Stimulated activated CD8-positive, alpha-beta memory T cell treated with anti-CD3 and anti-CD28 coated beads, Interleukin-2, amount 100 ng/mL, for 48 hours (primary cell): ENCODE measurements around the gene GPC4.
"Not testable (repeated sequence)": the region's sequence is repeated elsewhere in the genome, so short reads cannot be mapped to it uniquely, and the experiment has no call there.

Experiments
- DNase-seq, 2 donors: peaks; one replicate each; pipeline ENCODE4 v3.0.0-alpha.2; 2020; ENCODE audit warnings: low read depth in 2 of 2

GPC4 gene

DNA sequence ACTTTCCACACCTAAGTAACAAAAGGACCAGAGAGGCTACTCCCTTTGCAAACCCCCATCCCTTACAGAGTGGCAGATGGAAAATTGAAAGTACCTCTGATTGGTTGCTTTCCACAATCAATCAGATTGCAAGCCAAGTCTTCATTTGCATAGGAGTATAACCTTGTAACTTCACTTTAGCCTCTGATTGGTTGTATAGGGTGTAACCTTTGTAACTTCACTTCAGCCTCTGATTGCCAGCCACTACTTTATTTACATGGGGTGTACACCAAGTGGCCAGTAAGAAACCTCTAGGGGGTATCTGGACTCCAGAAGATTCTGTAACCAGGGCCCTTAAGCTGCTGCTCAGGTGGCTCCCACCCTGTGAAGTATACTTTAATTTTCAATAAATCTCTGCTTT lies 48.6 kb downstream of the GPC4 start:
- no peak for DNase-seq

DNA sequence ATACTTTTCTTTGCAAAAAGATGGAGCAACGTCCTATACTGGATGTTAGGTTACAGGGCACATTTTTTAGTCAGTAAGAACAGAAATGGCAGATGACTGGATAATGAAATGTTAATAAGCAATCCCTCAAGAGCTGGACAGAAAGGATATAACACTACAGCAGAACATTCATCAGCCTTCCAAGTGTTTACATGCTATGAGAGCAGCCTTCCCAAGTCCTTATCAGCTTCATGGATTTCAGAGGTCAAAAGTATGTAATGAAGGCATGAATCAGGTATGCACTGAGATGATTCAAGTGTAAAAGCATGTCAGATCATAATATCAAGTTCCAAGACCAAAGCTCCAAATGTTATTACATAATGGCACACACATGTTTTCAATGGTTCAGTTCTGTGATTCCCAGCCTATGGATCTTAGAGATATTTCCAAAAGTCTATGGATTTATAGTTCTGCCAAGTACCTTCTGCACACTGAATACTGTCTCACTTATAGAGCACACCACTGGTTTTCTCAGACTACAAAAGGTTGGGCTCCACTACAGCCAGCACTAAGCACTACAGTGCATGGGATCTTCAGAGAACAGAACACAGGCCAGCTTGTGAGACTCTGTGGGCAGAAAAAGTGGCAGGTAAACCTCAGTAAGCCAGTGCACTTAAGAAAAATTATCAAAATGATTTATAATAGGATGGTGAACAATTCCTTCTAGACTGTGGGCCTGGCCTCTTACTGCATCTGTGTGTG lies 49.2 kb downstream of the GPC4 start:
- DNase-seq, result no peak

DNA sequence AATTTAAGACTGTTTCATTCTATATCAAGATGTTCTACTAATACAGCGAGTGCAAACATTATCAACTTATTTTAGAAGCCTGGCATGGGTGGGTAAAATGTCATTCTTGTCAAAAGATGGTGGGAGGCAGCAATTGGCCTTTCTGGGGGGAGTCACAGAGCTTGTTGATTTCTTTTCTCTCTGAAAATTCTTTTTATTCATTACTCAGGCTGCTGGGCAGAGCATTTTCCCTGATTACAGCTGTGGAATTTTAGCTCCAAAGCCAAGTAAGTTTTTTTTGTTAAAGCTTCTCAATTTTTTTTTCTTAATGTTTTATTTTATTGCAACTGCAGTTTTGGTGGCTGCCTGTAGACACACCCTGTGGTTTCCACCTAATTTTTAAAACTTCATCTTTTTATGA lies 50.4 kb downstream of the GPC4 start:
- no peak for DNase-seq

DNA sequence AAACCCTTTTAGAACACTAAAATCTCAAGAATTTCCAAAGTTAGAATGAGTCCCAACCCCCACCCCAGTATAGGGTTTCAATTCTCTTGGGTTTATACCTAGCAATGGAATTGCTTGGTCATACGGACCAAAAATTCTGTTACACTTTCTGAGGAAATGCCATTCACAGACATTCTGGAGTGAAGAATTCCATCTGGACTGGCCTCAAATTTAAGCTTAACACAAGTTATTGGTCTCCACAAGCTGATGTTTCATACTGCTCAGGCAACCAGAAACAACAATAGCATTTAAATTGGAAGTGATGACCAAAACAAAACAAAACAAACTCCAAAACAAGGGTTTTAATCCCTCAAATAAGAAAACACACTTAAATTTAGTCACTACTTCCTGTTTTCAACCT lies 51.1 kb downstream of the GPC4 start:
- no peak for DNase-seq

DNA sequence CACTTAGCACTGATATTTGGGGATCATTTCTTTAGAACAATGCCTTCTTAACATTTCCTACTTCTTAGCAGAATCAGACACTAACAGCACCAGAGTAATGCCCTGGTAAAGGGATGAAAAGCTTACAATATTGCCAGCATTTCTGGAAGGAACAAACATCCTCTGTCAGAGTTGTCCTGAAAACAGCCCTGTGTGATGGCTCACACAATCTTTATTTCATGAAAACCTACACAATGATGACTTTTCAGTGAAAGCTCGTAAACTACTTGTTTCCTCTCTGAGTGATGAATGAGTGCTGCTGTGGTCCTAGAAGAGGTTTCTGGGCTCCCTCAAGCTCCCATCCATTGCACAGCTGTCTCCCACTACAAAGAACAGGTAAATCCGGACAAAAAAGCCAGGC lies 52.8 kb downstream of the GPC4 start:
- DNase-seq, result no peak

DNA sequence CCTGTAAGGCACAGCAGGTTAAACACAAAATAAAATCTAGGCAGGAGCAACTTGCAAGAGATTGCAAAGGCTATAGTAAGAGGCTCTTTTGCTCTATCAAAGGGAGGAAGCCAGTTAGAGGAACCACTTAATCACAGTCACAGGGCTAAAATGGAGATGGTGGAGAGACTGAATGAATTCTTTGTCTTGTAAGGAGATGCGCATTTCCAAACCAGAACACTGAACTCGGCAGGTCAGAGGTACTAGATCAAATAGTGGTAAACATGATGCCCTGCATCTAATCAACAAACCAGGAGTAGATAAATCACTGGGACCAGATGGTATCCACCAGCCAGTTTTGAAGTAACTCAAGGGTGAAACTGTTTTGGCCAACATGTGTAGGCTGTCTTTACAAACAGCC lies 55.8 kb downstream of the GPC4 start:
- no peak for DNase-seq

DNA sequence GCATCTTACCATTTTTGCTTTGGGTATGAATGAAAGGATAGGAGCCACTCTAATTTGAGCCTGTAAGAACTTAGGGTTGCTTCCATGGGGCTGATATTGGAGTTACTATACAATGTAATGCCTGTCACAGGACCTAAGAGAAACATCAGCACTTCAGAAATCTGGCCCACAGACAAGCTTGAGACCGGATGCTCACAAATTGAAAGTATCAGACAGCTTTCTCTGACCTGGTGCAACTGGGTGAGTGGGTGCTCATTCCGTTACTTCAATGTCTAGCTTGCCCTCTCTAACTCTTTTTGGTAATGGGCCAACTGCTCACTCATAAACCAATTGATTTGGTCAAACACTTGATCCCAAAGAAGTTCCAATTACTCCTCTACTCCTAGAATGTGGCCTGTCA lies 62.1 kb downstream of the GPC4 start:
- no peak for DNase-seq

DNA sequence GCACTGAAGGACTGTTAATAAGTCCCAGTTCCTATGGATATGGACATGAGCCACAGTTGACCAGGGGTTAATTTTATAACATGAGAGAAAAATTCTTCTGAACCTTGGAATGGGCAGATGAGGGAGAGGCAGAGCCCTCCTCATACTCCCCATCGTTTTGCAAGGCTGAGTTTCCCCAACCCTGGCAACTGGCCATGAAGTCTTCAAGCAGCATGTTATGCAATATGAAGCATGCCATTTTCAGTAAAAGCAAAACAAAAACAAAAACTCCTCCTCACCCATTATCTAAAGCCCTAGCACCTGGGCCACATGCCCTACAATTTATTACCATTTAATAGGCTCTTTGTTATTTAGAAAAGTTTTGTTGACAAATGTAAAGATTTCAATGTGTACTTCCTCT lies 64.5 kb downstream of the GPC4 start:
- DNase-seq, result no peak

DNA sequence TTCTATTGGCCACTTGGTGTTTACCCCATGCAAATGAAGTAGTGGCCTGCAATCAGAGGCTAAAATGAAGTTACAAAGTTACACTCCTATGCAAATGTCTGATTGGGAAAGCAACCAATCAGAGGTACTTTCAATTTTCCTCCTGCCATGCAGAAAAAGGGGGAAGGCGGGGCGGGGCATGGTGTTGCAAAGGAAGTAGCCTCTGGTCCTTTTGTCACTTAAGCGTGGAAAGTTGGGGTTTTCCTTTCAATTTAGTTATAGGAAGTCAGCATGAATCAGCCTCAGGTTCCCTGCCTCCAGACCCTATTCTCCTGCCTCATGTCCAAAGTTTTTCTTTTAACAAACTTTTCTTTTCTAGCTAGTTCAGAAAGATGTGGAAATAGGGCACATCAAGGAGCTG lies 69.3 kb downstream of the GPC4 start:
- DNase-seq, result no peak

DNA sequence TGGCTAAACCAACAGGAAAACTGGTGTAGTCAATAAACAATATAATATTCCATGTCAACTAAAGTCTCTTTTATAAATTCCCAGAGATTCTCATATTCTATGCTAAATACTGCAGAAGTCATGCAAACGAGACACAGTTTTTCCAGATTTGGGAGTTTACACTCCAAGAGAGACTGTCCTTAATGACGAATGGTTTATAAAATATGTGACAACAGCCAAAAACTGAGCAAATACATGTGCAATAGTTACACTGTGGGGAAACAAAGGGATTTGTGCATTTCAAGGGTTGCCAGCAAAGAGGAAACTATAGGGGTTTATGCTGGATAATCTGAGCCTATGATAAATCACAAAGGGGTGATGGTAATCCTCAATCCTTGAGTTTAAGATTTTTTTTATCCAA lies 75.7 kb downstream of the GPC4 start:
- DNase-seq, result no peak

DNA sequence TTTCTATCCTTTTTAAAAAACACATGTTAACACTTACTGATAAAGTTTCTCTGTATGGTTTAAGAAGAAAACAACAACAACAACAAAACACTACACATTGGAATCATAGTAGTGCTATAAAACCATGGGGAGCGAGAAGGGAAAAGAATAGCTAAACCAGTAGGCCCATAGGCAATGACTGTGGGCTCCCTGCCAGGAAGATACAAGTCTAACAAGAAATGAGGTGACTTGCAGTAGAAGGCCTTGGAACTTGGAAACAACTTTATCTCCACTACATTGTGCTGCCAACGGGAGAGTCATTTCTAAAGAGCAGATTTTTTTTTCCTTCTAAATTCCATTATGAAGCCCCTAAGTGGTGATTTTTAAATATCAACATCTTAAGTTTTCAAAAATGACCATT lies 78.0 kb downstream of the GPC4 start:
- no peak for DNase-seq

DNA sequence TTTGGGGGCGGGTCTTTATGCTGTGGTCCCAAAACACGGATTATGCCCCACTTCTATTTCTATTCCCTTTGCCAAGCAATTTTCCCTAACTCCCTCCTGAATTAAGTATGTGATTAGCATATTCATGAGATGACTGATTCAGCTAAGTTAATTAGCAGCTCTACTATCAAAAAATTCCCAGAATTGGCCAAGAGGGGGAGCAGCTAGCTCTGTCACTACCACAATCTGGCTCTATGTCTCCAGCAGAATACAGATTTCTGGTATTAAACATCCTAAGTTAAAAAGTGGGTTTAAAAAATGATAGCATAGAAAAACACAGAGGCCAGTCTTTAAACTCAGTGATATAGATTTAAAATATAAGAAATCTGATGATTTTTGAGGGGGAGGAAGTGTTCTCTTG lies 80.3 kb downstream of the GPC4 start:
- DNase-seq, result no peak

DNA sequence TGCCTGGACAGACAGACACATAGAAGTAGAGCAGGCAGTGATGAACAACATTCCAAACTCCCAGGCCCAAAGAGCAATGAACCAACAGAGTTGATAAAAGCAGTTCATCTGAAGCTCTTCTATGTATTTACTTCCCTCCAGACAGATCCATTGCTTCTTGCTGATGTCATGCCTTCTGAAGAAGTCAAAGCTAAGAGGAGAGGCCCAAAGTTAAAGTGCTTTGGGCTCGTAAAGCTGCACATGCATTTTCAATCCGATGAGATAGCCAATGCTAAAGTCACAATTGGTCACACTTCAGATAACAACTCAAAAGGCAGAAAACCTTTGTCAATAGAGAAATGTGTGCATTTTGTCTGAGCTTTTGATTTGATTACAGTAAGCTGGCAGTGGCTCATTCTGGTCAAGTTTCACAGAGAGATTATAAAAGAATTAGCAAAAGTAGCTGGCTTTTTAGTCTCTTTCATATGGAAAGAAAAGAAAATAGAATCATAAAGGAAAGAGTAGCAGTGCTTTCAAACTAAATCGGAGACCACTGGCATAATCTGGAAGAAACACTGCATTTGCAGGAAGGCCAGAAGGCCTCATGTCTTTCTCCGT lies 82.0 kb downstream of the GPC4 start:
- no peak for DNase-seq

DNA sequence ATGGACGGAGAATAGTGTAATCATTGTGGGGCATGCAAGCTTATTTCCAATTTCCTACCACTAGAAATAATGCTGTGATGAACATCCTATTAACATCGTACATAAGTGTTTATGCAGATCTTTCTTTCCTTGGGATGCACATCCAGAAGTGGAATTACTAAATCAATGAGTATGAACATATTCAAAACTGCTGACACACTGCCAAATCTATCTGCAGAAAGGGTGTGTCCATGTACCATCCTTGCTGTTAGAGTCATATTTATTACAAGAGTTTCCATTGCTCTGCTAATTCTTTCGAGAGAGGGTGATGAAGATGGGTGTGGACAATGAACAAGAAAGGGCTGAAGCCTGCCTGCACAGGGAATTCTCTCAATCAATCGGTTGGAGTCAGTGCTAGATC lies 82.6 kb downstream of the GPC4 start:
- DNase-seq, result no peak

DNA sequence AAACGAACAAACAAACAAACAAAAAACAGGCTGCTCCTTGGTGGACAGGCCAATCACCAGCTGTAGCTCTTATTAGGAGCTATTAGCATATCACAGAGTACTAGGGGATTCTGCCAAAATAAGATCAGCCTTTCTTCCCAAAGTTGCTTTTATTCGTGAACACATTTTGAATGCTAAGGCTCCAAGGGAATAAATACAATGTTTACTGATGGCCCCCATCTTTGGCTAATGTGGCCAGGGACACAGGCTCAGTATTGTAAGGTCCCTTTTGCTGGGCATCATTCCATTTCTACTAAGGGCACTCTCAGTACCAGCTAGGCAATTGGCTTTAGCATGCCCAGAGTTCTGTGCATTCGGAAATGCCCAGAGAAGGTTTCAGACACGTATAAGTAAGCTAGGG lies 84.3 kb downstream of the GPC4 start:
- no peak for DNase-seq

DNA sequence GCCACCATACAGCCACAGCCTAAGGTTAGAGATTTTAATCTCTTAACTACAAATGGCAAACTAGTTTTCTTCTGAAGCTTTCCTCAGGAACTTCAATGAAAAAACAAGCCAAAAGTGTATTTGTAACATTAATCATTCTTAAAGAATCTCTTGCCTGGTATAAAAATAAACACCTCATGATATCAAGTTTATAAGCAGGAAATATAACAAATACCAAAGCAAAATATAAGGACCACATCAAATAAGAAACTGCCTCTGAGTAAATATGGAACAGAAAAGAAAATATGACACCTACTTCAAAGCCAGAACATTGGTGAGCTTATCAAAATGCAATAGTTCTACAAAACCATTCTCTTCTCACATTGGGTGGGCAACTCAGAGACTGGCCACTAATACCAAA lies 89.9 kb downstream of the GPC4 start:
- no peak for DNase-seq

DNA sequence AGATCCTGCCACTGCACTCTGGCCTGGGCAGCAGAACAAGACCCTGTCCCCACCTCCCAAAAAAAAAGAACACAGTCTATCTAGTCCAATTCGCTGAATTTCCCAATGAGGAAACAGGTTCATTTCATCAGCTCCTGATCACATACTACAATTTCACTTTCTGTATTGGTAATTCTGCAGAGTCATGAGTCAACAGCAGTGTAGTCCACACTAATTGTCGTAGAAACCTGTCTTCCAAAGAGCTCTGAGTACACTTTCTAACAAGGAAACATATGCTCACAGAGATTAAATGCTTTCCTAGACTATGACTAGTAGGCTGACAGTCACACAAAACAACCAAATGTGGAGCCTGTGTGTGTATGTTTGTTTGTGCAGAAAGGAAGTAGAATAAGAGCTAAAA lies 91.9 kb downstream of the GPC4 start:
- DNase-seq, result no peak

DNA sequence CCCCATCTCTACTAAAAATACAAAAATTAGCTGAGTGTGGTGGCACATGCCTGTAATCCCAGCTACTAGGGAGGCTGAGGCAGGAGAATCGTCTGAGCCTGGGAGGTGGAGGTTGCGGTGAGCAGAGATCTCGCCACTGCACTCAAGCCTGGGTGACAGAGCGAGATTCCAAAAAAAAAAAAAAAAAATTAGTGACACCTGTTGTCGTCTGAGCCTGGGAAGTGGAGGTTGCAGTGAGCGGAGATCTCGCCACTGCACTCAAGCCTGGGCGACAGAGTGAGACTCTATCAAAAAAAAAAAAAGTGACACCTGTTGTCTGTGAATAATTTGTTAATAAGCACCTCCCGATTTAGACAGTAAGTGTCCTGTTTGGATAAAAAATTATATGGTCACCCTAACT lies 93.0 kb downstream of the GPC4 start:
- DNase-seq, result not testable (repeated sequence)

DNA sequence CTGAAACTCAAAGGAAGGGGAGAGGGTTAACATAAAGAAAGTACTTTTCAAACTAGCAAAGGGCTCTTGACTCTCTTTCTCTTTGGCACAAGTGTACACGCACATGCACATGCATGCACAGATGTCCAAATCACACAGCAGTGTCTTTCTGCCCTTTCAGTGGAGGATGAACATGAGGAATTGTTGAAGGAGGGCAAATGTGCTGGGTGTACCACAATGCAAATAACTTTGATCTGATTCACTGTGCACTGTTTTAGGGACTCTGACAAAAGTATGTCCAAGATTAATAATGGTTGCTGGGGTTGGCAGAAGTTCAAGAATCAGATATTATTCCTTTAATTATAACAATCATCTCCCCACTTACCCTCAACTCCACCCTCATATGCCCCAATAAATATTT lies 93.8 kb downstream of the GPC4 start:
- no peak for DNase-seq

DNA sequence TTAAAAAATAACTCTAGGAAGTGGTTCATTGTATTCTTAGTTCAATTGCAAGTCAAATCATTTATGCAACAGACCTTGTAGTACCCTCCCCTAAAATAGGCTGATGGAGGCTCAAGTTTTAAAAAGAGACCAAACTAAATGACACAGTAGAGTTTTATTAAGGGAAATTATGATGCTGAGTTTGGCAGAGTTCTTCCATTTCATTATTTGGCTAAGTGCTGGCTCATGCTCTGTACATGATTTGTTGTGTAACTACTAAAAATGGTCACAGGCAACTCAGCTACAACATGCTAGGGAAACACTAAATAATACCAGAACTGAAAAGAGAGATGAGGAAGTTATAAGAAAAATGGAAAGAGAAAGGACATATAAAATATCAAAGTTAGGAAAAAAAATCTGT lies 101.0 kb downstream of the GPC4 start:
- no peak for DNase-seq

DNA sequence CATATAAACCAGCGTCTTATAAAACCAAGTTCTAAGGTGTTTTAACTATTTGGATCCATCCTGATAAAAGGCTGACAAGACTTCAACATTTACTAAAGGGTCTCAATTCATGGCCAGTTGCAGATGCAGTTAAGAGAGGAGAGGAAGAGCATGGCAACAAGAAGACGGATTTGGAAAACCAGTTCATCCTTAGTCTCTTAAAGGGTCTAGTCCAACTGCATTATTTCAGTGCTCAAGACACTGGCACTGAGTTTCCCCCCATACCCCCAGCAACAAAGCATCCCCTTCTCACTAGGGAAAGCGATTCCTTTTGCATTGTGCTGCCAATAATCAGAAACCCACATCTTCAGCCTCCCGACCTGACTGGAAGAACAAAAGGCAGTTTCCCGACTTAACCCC lies 106.8 kb downstream of the GPC4 start:
- DNase-seq, result no peak

DNA sequence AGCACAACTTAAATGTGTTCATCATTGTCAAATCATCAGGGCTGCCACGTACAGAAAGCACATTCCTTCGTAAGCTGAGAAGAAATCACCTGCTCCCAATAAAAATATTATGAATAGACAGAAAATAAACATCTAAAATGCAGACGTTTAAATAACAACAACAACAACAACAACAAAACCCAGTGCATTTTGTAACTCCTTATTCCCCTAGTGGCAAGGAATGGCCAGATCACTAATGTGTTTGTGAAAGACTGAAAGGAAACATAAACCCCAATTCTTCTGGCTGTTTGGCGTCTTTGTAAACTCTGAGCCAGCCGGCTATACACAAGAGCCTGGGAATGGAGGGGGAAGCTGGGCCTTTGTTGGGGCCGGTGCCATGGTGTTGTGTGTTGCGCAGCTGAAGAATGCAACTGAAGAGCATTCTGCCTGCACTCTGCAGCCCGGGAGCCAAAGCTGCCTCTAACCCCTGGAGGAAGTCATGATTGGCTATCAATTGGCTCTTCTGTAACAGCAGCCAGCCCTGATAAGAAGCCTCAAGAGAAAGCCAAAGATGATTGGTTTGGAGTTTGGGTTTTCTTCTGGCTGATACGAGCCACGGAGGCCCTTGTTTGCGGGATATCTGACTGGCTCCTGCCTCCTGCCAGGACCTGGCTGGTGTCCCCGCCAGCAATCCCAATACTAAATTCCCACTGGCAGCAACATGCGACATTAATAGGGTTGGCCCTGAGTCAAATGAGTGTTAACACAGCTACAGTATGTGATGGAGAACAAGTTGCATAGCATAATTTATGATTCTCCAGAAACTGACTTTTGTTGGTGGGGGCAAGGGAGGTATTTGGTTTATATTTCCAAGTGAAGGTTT lies 107.4 kb downstream of the GPC4 start:
- DNase-seq, result no peak

DNA sequence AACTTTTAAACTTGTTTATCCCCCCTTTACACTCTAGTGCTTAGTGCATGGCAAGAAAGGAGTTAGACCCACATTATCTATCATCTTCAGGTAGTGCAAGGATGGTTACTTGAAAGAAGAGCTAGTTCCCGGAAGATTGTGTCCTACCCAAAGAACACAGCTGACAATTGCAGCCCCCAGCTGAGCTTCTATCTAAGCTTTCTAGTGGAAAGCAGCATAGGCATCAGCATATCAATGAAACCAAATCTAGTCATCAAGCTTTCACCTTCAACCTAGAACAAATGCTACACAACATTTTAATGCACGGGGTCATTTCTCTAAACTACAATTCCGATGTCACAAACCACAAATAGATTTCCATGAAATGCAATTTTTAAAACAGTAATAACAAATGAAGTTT lies 108.2 kb downstream of the GPC4 start:
- no peak for DNase-seq
